Endodermal cell (in vitro differentiated cells): ENCODE results near the gene DUOXA1. TPM values are rescaled to one million over a fixed set of nuclear protein-coding genes. Genes with fewer than 3 reads are reported as not detected.
A peak's percentile ranks its signal among the peaks of the same experiment; 100 is the strongest.

Experiments
- DNase-seq: peaks from one replicate; pipeline ENCODE4 v3.0.0-alpha.2; 2017
- H3K27ac ChIP-seq: 2 replicates; pipeline ENCODE4 v1.5.1; 2013; ENCODE audit warnings: mild to moderate bottlenecking, low read depth, low read length, moderate library complexity
- H3K27me3 ChIP-seq: 2 replicates; pipeline ENCODE4 v1.6.1; 2013; ENCODE audit warnings: mild to moderate bottlenecking, low read length, moderate library complexity; ENCODE audit not compliant: insufficient read depth, control insufficient read depth, poor library complexity, severe bottlenecking
- H3K36me3 ChIP-seq: 2 replicates; pipeline ENCODE4 v1.7.0; 2013; ENCODE audit warnings: mild to moderate bottlenecking, low read length, moderate library complexity; ENCODE audit not compliant: control insufficient read depth, insufficient read depth
- H3K4me1 ChIP-seq: one replicate; pipeline ENCODE4 v1.7.0; 2013; ENCODE audit warnings: low read length; ENCODE audit not compliant: control insufficient read depth, insufficient read depth
- H3K4me3 ChIP-seq: 2 replicates; pipeline ENCODE4 v1.5.1; 2013; ENCODE audit warnings: mild to moderate bottlenecking, low read length, moderate library complexity
- H3K9ac ChIP-seq: 2 replicates; pipeline ENCODE4 v1.6.1; 2013; ENCODE audit warnings: mild to moderate bottlenecking, low read length, moderate library complexity; ENCODE audit not compliant: poor library complexity, severe bottlenecking; ENCODE audit errors: extremely low read depth
- H3K9me3 ChIP-seq: 2 replicates; pipeline ENCODE4 v1.6.1; 2013; ENCODE audit warnings: mild to moderate bottlenecking, low read length, moderate library complexity; ENCODE audit not compliant: control insufficient read depth
- H3K27ac Mint-ChIP-seq: 2 replicates; pipeline ENCODE4 v1.8.0; 2020; ENCODE audit warnings: mixed read lengths
- H3K27me3 Mint-ChIP-seq: 2 replicates; pipeline ENCODE4 v1.8.0; 2021; ENCODE audit warnings: mild to moderate bottlenecking, mixed read lengths; ENCODE audit not compliant: insufficient read depth
- H3K36me3 Mint-ChIP-seq: 2 replicates; pipeline ENCODE4 v1.8.0; 2020; ENCODE audit warnings: low read depth, mixed read lengths
- H3K4me1 Mint-ChIP-seq: 2 replicates; pipeline ENCODE4 v1.8.0; 2020; ENCODE audit warnings: mixed read lengths
- H3K4me3 Mint-ChIP-seq: 2 replicates; pipeline ENCODE4 v1.8.0; 2020; ENCODE audit warnings: mild to moderate bottlenecking, moderate library complexity, mixed read lengths
- H3K9me3 Mint-ChIP-seq: 2 replicates; pipeline ENCODE4 v1.8.0; 2020; ENCODE audit warnings: mild to moderate bottlenecking, mixed read lengths
- WGBS, 2 experiments: methylation state at CpG; one replicate each; pipeline versions ENCODE4 v1.1.5 to v1.1.7; 2013; ENCODE audit warnings: missing lambda C conversion rate in 2 of 2, mixed read lengths in 1 of 2; ENCODE audit not compliant: insufficient coverage in 1 of 2, insufficient read length in 1 of 2; 5-methylcytosine and 5-hydroxymethylcytosine counted together
- total RNA-seq, 2 donors: library from RNA; stranded (reverse); fragmentation: NEBNext Ultra II Directional in 1 of 2; extraction: Animal tissue kit (Norgen Biotek cat#: 25700) in 1 of 2; gene quantifications; 2 replicates in 1 of 2; 3 replicates in 1 of 2; pipeline ENCODE4 v1.2.1, GENCODE V29; 2021
- TF ChIP-seq, protein P1 (sequence below): fragments of 200-600 bp; sonication (generic); conservative IDR thresholded peaks from 2 replicates; pipeline ENCODE4 v1.5.0; 2021; ENCODE audit warnings: antibody characterized with exemption, mild to moderate bottlenecking

DUOXA1 gene
- total RNA-seq, 2 donors from 2014 or later = 0.86 to 0.99 TPM

GRCh38 chr15:45166834-45167630 lies 37.4 kb upstream of the DUOXA1 start:
- DNase-seq = peak; percentile 96
- peak overlapping the region; percentile 51 for H3K4me3 Mint-ChIP-seq
- Histone ChIP-seq H3K4me3 (peak overlapping the region; percentile 77), H3K4me1 (no peaks in the 10 kb centered on the region), H3K27ac (peak overlapping the region; percentile 99), H3K9me3 (no peaks in the 10 kb centered on the region), H3K9ac (peak overlapping the region; percentile 90), H3K27me3 (no peaks in the 10 kb centered on the region), H3K36me3 (no peaks in the 10 kb centered on the region)
- WGBS, 2 experiments = 2% methylated on average over 9 to 79 of the region's 79 CpGs
- peaks cover 6% of the 10 kb centered on the region for H3K36me3 Mint-ChIP-seq
- H3K4me1 Mint-ChIP-seq = peaks cover 11% of the 10 kb centered on the region
- no peaks in the 10 kb centered on the region for H3K27me3 Mint-ChIP-seq
- TF ChIP-seq, protein P1, sequence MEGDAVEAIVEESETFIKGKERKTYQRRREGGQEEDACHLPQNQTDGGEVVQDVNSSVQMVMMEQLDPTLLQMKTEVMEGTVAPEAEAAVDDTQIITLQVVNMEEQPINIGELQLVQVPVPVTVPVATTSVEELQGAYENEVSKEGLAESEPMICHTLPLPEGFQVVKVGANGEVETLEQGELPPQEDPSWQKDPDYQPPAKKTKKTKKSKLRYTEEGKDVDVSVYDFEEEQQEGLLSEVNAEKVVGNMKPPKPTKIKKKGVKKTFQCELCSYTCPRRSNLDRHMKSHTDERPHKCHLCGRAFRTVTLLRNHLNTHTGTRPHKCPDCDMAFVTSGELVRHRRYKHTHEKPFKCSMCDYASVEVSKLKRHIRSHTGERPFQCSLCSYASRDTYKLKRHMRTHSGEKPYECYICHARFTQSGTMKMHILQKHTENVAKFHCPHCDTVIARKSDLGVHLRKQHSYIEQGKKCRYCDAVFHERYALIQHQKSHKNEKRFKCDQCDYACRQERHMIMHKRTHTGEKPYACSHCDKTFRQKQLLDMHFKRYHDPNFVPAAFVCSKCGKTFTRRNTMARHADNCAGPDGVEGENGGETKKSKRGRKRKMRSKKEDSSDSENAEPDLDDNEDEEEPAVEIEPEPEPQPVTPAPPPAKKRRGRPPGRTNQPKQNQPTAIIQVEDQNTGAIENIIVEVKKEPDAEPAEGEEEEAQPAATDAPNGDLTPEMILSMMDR = peak; percentile 78
- no peaks in the 10 kb centered on the region for H3K9me3 Mint-ChIP-seq
- no peak overlapping the region for H3K27ac Mint-ChIP-seq

- H3K4me1 ChIP-seq = no peaks in the 10 kb centered on the region
- Mint-ChIP-seq H3K4me1 (peaks cover 11% of the 10 kb centered on the region), H3K27me3 (no peaks in the 10 kb centered on the region), H3K27ac (peak overlapping the region; percentile 9), H3K4me3 (peak overlapping the region; percentile 51), H3K9me3 (no peaks in the 10 kb centered on the region), H3K36me3 (no peaks in the 10 kb centered on the region)
- H3K4me3 ChIP-seq = no peak overlapping the region
- no peak overlapping the region for H3K9ac ChIP-seq
- H3K9me3 ChIP-seq = no peaks in the 10 kb centered on the region
- DNase-seq = no peak
- H3K27ac ChIP-seq = no peak overlapping the region
- no peaks in the 10 kb centered on the region for H3K27me3 ChIP-seq
- WGBS, 2 experiments = 93 to 100% methylated on average over 2 to 4 of the region's 5 CpGs
- TF ChIP-seq, protein P1 = no peak
- H3K36me3 ChIP-seq = no peaks in the 10 kb centered on the region
These were observed 35.9 kb upstream of the DUOXA1 start for GRCh38 chr15:45165536-45165935.

- H3K9me3 ChIP-seq = no peaks in the 10 kb centered on the region
- no peak overlapping the region for H3K9ac ChIP-seq
- WGBS, 2 experiments = no CpG with 5 or more reads among the region's 1 CpG
- no peaks in the 10 kb centered on the region for H3K36me3 ChIP-seq
- no peak for DNase-seq
- H3K27me3 Mint-ChIP-seq = no peaks in the 10 kb centered on the region
- no peak overlapping the region for H3K4me3 ChIP-seq
- H3K4me1 ChIP-seq = no peaks in the 10 kb centered on the region
- H3K27ac ChIP-seq = no peak overlapping the region
- no peaks in the 10 kb centered on the region for H3K36me3 Mint-ChIP-seq
- TF ChIP-seq, protein P1 = no peak
- no peaks in the 10 kb centered on the region for H3K27me3 ChIP-seq
- no peaks in the 10 kb centered on the region for H3K9me3 Mint-ChIP-seq
- H3K4me1 Mint-ChIP-seq = peaks cover 7% of the 10 kb centered on the region
- no peak overlapping the region for H3K4me3 Mint-ChIP-seq
- no peak overlapping the region for H3K27ac Mint-ChIP-seq
These were observed 35.2 kb upstream of the DUOXA1 start for GRCh38 chr15:45164914-45165313.
